Myocyte (in vitro differentiated cells): ENCODE results near the gene KIF20B. TPM values are rescaled to one million over a fixed set of nuclear protein-coding genes. Genes with fewer than 3 reads are reported as not detected.
A peak's percentile ranks its signal among the peaks of the same experiment; 100 is the strongest.

Experiments used
- DNase-seq: peaks from one replicate; pipeline ENCODE4 v3.0.0-alpha.2; 2012; ENCODE audit warnings: low read depth
- polyA plus RNA-seq: library from polyadenylated mRNA; unstranded; fragments of >200 nt; gene quantifications from one replicate; pipeline ENCODE4 v1.2.1, GENCODE V29; 2012; ENCODE audit warnings: missing spikeins
- total RNA-seq: library from RNA; depleted of rRNA; stranded (reverse); fragments of >200 nt; gene quantifications from 2 replicates; pipeline ENCODE4 v1.2.3, GENCODE V29; 2014

The KIF20B gene, protein sequence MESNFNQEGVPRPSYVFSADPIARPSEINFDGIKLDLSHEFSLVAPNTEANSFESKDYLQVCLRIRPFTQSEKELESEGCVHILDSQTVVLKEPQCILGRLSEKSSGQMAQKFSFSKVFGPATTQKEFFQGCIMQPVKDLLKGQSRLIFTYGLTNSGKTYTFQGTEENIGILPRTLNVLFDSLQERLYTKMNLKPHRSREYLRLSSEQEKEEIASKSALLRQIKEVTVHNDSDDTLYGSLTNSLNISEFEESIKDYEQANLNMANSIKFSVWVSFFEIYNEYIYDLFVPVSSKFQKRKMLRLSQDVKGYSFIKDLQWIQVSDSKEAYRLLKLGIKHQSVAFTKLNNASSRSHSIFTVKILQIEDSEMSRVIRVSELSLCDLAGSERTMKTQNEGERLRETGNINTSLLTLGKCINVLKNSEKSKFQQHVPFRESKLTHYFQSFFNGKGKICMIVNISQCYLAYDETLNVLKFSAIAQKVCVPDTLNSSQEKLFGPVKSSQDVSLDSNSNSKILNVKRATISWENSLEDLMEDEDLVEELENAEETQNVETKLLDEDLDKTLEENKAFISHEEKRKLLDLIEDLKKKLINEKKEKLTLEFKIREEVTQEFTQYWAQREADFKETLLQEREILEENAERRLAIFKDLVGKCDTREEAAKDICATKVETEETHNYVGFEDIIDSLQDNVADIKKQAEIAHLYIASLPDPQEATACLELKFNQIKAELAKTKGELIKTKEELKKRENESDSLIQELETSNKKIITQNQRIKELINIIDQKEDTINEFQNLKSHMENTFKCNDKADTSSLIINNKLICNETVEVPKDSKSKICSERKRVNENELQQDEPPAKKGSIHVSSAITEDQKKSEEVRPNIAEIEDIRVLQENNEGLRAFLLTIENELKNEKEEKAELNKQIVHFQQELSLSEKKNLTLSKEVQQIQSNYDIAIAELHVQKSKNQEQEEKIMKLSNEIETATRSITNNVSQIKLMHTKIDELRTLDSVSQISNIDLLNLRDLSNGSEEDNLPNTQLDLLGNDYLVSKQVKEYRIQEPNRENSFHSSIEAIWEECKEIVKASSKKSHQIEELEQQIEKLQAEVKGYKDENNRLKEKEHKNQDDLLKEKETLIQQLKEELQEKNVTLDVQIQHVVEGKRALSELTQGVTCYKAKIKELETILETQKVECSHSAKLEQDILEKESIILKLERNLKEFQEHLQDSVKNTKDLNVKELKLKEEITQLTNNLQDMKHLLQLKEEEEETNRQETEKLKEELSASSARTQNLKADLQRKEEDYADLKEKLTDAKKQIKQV (N-terminal part only)
- 4.1 and 4.3 TPM in 2 replicates for total RNA-seq
- polyA plus RNA-seq = 0.35 TPM

DNA sequence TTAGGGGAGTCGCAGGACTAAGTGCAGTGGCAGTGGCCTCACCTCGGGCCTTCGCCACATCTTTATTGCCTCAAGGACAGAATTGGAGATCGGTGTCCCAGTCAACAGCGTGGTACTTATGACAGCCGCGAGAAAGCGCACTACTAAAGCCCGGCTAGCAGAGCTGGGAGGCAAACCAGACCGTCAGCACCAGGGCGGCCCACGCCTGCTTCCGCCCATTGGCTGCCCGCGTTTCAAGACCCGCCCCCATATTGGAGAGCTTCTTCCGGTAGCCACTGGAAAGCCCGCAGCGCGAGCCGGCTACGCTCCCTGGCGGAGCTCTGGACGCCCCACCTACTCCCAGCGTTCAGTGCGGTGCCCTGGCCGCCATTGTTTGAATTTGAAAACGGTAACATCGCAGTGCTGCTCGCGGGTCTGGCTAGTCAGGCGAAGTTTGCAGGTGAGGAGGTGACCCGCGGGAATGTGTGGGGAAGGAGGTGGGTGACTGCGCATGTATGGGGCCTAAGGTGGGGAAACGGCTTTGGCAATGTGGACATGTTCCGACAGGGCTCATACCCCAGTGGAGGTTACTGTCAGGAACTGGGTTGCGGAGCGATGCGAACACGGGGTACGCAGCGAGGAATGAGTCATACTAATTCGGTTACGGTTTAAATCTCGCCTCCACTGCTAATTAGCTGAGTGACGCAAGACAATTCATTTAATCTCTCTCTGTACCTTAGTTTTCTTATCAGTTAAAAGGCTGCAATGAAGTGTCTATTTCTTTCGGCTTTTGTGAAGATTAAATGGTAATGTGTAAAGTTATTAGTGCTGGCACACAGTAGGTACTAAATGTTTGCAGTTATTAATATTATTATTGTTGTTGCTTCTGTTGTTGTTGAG is at the start of gene KIF20B:
TSS of gene KIF20B (plus strand) at position 349 of the 879 bp plus-strand sequence. CDS start 3,705 bp downstream, outside the sequence.
- peak; percentile 98 for DNase-seq

DNA sequence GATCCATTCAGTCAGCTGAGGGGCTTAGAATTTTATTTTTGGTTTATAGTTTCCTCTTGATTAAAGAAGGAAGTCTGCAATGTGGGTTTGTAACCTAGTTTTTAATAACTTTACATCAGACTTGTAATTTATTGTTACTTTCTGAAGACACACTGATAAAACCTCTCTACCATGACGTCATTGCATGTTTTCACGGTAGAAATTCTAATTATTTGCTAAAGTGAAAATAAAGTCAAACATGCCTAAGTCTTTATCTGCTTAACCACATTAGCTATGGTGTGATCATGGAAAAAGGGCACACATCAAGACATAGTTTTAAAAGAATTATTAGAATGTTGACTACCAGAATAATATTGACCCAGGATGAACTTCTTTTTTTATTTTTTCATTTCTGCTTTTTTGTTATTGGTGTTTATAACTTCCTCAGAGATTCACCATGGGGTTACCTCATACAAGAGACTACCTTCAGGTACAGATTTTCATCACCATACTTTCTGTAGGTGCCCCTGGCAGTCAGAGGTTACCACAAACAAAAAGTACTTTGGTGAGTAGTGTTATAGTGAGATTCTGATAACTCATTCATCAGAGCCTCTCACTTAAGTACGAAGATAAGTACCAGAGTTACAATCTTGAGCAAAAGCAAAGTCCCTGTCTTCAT is 49.3 kb upstream of the KIF20B start:
- no peak for DNase-seq

DNA sequence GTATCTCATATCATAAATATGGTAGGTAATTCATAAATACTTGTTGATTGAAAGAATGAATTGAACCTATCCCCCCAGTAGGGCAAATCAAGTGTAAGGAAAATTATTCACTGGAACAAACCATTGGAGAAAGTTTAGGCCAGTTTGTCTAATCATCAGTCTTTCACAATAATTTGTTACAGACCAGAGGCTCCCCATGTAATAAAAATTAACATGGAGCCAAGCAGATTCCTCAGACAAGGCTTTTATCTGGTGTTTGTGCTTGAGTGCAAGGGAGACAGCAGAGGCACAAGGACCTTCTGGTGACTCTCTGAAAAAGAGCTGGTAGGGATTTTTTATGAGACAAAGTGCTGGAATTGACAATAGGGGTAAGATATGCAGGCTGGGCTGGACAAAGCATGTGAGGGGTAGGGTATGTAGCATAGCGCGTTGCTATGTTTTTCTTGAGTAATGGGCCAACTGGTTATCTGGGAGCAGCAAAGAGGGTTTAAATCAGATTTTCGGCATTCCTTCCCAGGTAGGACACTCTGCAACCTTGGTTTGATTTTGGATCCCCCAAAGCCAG is 48.5 kb upstream of the KIF20B start:
- DNase-seq = no peak

DNA sequence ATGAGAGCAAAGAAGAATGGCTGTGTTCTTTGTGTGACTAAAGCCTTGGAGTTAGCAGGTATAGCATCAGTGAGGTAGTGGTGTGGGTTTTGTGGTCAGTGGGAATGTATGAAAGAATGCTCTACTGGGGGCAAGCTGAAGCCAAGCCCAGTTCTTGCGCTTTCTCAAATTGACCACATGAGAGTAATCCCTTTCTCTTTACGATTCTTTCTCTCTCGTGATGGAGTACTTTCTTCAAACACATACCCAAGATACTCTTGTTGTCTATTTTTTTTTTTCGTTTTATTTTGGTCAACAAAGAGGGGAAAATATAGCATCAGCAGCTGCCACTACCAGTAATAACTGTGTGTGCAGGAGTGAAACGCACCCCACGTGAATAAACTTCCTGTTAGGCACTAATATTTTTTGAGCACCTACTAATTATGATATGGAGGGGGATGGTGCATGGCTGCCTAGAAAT is 48.0 kb upstream of the KIF20B start:
- peak; percentile 69 for DNase-seq

DNA sequence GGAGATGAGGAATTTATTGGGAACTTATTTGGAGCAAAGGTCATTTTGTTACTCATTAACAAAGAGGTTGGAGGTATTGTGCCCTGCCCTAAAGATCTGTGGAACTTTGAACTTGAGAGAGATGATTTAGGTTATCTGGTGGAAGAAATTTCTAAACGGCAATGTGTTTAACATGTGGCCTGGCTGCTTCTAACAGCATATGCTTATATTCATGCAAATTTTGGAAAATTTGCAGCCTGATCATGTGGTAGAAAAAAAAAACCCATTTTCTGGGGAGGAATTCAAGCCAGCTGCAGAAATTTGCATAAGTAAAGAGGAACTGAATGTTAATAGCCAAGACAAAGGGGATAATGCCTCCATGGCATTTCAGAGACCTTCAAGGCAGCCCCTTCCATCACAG is 45.7 kb upstream of the KIF20B start:
- DNase-seq = no peak

DNA sequence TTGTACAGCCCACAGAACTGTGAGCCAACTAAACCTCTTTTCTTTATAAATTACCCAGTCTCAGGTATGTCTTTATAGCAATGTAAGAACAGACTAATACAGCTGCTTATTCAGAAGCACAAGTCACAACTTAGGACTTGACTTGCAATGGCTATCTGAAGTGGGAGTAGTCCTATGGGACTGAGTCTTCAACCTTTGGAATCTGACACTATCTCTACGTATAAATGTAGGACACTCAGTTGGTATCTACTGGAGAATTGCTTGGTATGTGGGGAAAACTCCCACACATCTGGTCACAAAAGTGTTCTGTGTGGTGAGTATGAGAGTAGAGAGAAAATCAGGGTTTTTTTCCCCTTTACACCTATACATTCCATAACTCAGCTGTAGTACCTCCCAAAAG is 44.1 kb upstream of the KIF20B start:
- no peak for DNase-seq

DNA sequence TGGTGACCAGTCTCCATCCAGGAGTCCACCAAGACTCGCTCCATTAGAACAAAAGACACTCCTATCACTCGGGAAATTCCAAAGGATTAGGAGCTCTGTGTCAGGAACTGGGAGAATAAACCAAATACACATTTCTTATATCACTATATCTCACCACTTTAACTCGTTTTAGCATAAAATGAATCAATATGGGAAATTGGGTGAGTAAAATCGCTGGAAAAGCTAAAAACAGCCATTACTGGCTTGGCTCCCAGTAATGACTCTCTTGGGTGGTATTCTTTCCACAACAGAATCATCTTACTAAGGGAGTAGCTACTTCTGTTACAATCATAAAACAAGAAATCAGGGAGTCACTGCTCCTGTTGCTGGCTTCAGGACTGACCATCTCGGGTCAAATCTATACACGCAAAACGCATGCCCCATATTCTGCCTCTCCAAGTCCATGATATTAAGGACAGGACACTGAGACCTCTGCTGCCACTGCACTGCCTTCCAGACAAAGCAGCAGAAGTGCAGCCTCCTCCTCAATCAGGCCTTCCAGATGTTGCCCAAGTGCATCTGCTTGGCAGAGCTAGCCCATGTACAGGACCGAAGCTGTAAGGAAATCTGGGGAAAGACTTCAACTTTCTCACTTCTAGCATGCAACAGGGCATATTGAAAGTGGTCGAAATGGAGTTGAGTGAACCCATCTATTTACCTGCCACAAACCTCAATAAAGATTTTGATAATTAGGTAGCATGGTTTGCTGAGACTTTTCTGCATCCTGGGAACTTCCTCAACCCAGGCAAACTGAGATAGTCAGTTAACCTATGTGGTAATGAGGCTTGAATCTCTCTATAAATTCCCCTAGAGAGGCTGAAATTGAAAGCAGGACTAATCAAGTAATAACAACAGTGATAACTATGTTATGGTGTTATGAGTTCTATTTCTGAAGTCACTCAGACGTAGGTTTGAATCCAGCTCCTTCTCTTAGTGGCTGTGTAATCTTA is 42.0 kb upstream of the KIF20B start:
- DNase-seq = peak; percentile 67

DNA sequence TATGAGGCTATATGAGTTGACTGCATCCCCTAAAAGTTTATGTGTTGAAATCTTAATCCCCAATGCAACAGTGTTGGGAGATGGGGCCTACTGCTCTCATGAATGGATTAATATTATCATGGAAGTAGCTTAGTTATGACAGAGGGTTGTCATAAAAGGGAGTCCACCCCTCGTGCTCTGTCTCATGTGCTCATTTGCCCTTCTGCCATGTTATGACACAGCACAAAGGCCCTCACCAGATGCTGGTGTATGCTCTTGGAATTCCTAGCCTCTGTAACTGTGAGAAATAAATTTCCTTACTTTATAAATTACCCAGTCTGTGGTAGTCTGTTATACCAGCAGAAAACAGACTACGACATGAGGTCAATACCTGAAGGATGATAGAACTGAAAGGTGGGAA is 38.8 kb upstream of the KIF20B start:
- DNase-seq = peak; percentile 18

DNA sequence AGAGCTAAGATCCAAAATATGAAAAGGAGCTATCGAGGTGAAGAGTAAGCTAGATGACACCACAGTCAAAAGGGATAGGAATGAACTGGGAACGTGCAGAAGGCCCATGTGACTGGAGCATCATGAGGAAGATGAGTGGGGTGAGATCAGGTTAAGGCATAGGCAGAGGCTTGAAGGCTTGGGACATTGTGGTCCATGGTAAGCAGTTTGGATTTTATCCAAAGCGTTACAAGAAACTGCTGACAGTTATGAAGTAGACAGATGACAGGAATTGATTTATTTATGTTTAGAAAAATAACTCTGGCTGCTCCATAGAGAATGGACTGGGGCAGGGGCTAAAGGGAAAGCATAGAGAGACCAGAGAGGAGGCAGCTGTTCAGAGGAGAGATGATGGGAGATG is 38.2 kb upstream of the KIF20B start:
- DNase-seq = peak; percentile 51

DNA sequence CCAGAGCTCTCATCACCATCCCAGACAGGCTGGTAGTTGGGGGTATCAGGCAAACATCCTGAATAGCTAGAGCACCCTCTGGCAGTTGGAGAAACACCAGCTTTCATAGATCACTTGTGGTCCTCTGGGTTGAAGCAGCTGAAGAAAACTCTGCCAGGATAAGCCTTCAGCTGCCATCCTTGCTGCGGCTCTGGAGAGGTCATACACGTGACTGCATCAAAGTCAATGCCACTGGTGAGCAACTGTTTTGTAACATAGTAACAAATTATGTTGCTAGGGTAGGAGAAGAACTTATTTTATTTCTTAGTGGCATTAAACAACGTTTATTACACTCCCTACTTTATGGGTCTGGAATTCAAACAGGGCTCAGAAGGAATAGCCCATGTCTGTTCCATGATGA is 37.2 kb upstream of the KIF20B start:
- DNase-seq = peak; percentile 96

DNA sequence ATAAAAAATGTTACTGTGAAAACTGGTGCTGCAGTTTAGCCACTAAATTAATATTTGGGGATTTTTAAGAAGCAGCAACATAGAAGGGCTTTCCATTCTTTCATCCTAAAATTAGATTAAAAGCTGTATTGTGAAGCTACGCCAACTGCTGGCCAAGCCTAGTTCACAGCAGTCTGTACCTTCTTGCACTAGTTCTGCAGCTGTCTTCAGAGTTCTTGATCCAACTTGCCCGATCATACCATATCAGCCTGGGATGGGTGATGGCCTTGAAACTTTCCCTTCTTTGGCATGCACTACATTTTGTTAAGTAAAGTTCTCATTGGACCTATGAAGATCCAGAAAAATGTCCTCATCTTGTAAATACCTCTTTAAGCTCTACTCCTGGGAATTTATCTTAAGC is 36.1 kb upstream of the KIF20B start:
- DNase-seq = peak; percentile 45

DNA sequence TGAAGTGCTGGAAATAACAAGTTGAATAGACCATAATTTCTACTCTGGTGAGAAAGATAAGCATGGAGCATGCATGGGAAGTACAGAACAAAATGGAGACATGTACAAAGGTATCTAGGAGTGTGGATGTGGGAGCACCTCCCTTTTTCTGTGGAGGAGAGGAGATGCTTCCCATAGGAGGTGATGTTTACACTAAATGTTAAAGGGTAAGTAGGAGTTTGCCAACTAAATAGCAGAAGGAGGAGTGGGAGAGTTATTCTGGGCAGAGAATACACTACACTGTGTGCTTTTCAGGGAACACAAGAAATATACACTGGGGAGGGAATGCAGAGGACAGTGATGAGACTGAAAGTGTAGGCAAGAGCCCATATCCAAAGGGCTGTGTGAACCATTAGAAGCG is 35.3 kb upstream of the KIF20B start:
- DNase-seq = no peak

DNA sequence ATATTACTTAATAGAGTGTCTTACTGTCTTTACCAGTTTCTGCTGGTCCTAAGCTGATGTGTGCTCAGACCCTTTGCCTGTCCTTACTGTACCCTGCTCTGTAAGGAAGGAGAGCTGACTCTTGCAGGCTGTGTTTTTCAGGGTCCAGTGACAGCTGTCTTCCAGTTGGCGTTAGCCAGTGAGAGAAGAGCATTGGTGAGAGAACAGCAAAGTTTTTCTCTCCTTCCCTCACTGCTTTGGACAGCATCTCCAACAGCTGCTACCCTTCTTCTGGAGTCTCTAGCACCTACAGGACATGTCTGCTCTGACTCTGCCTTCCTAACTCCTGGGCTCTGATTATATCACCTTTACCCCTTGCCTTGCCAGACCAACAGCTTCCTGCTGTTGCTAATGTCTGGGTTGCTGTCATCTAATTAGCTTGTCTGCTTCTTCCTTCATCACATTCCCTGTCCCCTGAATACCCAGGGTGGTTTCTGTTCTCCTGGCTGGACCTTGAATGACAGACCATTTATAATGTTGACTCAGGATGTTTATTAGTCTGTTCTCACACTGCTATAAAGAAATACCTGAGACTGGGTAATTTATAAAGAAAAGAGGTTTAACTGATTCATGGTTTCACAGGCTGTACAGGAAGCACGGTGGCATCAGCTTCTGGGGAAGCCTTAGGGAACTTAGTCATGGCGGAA is 32.9 kb upstream of the KIF20B start:
- peak; percentile 86 for DNase-seq

DNA sequence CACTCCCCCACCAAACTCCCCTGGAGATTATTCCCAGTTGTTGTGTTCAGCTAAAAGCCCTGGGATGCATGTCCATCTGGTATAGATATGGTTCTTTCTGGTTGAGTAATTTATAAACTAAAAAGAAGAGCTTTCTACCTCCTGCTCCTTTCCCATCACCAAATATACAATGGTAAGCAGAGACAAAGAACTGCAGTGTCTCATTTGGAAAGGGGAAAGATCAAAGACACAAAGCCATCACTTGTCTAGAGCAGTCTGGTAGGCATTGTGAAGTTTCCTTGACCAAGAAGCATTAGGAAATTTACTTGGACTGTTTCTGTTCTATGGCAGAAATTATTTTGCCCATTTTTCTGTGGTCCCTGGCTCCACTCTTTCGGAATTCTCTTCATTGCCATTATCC is 31.4 kb upstream of the KIF20B start:
- DNase-seq = no peak

DNA sequence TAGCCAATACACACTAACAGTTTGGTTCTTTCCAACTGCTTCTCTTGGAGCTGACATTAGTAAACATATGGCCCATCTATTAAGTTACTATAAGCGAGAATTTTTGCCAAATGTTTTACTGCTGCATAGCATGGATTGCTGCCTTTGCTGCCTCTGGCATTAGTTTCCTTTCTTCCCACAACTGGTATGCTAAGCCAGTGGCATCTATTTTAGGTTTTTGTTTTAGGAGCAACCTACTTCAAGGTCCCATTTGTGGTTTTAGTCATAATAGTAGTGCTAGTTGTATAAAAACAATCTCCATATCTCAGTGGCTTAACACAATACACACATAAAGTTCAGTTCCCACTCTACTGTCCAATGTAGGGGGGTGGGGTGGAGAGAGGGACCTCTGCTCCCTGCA is 30.5 kb upstream of the KIF20B start:
- DNase-seq = peak; percentile 57

DNA sequence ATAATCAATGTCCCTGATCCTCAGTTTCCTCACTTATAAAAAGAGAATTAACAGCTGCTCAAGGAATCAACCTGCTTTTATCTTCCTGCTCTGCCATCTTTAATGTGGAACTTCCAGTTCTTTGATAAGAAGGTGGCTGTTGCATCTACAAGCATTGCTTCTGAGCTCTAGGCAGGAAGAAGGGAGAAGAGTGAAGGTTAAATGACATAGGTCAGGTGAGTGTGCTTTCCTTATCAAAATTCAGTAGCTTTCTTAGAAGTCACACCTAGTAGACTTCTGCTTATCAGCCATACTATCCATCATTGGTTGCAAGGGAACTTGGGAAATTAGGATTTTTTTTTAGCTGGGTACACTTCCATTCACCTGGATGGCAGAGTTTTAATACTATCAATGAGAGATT is 24.0 kb upstream of the KIF20B start:
- no peak for DNase-seq

DNA sequence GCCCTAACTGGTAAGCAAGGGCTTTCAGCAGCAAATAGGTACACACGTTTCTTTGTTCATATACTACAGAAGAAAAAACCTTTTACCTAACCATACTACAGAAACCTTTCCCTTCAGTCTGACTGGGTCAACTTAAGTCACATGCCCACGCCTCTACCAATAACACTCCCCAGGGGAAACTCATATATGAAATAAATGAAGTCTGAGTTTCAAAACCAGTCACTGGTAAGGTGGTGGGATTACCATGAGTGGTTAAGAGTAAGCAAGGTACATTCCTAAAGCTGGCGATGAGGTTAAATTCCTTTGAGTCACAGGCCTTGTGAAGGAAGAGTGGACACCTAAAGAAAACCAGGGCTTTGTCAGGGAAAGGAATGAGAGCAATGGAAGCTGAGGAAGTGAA is 21.4 kb upstream of the KIF20B start:
- DNase-seq = no peak

DNA sequence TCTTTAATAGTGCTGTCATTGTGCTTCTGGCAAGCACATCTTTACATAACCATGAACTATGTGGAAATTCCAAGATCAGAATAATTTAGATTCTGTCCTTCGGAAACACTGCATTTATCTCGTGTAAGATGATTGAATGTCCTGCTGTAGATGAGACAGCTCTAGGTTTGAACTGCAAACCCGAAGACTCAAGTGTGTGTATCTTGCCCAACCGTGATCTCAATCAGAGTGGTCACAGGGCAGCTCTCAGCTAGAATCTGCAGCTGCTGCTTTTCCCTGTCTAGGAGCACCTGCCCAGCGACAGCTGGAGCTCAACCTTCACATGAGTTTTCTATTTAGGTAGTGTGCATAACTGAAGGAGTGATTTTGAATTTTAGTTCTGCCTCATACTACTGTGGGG is 17.5 kb upstream of the KIF20B start:
- peak; percentile 93 for DNase-seq
